ENCODE results near the gene NPIPB8. TPM values are rescaled to one million over a fixed set of nuclear protein-coding genes. Genes with fewer than 3 reads are reported as not detected.
A peak's percentile ranks its signal among the peaks of the same experiment; 100 is the strongest.

The NPIPB8 gene
- total and polyA plus RNA-seq, 2 of the 13 experiments (the other 11 are each of a cell fraction or from before 2014, with no cell fraction given), result 0.49 to 2.3 TPM

GRCh38 chr16:28609631-28610594, 28.0 kb upstream of the NPIPB8 start, which contains the start of gene SULT1A1 (continued):
- TF ChIP-seq, protein P1, sequence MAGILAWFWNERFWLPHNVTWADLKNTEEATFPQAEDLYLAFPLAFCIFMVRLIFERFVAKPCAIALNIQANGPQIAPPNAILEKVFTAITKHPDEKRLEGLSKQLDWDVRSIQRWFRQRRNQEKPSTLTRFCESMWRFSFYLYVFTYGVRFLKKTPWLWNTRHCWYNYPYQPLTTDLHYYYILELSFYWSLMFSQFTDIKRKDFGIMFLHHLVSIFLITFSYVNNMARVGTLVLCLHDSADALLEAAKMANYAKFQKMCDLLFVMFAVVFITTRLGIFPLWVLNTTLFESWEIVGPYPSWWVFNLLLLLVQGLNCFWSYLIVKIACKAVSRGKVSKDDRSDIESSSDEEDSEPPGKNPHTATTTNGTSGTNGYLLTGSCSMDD (CRISPR knock-in tag; IDR thresholded peaks at IDR 0.05), result no peak
- TF ChIP-seq FLYWCH1 (CRISPR knock-in tag; IDR thresholded peaks at IDR 0.05) (no peak), ZNF232 (CRISPR knock-in tag; IDR thresholded peaks at IDR 0.05; ENCODE audit: borderline replicate concordance) (no peak; the same call in 1 of the 2 replicates), SATB2 (CRISPR knock-in tag; IDR thresholded peaks at IDR 0.05) (no peak), ARNT (IDR thresholded peaks at IDR 0.05) (no peak), ZBTB37 (CRISPR knock-in tag; IDR thresholded peaks at IDR 0.05) (no peak; the same call in 1 of the 2 replicates), ZNF142 (CRISPR knock-in tag; IDR thresholded peaks at IDR 0.05) (no peak), SP5 (CRISPR knock-in tag; IDR thresholded peaks at IDR 0.05; ENCODE audit: borderline replicate concordance, low read depth) (0 out of 2 replicates have a peak, but pooled peaks have one; percentile 55), ZMAT5 (CRISPR knock-in tag; IDR thresholded peaks at IDR 0.05; ENCODE audit: borderline replicate concordance, low read depth) (no peak), SOX13 (IDR thresholded peaks at IDR 0.05) (no peak; the same call in 1 of the 2 replicates), SOX13 (CRISPR knock-in tag; conservative IDR thresholded peaks at IDR 0.05 in 1 of 2, IDR thresholded peaks at IDR 0.05 in 1 of 2) (no peak; a peak in 1 of 4 replicates), PLSCR1 (CRISPR knock-in tag; IDR thresholded peaks at IDR 0.05; ENCODE audit: borderline replicate concordance) (no peak), TOPORS (CRISPR knock-in tag; IDR thresholded peaks at IDR 0.05) (no peak), NFKBIZ (CRISPR knock-in tag; IDR thresholded peaks at IDR 0.05) (peak; percentile 82), ZSCAN9 (CRISPR knock-in tag; IDR thresholded peaks at IDR 0.05; ENCODE audit: borderline replicate concordance) (peak; percentile 89; the same call in 1 of the 2 replicates)

Data from HepG2 (cell line).